GM18526 (cell line): Measurements from ENCODE around the gene ZKSCAN4.

Experiments
- POLR2A ChIP-seq: IDR thresholded peaks from 3 replicates; pipeline ENCODE4 v1.6.1; 2011; ENCODE audit not compliant: insufficient read length; ENCODE audit errors: extremely low read depth

ZKSCAN4 gene

DNA sequence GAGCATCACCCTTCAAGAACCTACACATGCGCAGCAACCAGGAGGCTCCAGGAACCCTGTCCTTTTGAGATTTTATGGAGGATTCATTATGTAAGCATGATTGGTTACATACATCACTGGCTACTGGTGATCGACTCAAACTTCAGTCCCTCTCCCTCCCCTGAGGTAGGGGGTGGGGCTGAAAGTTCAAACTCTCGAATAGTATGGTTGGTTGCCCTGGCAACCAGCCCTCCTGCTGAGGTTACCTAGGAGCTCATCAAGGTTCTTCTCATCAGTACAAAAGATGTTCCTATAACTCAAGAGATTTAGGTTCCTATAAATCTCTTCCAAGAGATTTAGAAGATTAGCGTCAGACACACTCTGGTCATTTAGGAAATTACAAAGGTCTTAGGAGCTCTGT is 48.9 kb downstream of the ZKSCAN4 start:
- TF ChIP-seq POLR2A: no peak

DNA sequence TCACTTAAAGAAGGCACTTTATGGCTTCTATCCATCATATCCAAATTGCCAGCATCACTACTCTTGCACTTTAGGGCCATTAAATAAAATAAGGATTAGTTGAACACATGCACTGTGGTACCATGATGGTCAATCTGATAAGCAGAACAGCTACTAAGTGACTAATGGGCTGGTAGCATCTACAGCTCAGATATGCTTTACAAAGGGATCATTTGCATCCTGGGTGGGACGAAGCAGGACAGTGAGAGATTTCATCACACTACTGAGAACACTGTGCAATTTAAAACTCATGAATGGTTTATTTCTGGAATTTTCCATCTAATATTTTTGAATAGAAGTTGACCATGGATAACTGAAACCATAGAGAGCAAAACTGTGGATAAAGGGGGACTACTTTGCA is 52.0 kb downstream of the ZKSCAN4 start:
- no peak for TF ChIP-seq POLR2A
